GM18907 (cell line): ENCODE results near the gene INAFM2.

Source experiments
- ATAC-seq: cut with Tn5 transposase; IDR thresholded peaks from one replicate; pipeline ENCODE4 v1.9.1; 2021; ENCODE audit warnings: mild to moderate bottlenecking, moderate library complexity; ENCODE audit not compliant: unreplicated experiment

INAFM2 gene

DNA sequence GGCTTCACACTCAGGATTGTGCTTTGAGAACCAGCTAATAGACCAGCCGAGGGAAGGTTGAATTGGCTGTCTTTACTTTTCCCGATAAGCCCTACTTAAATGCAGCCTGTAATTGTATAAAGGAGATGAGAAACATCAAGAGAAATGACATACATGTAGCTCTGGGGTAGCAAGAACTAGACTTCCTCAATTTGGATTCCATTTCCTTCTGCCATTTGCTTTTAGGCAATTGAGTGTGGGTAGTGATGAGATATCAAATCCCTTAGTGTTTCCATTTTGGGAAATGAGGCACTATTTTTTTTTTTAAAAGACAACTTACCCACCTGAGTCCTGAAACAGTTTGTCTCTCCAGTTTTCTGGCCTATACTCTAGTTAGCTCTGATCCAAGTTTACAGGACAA is 2.2 kb downstream of the INAFM2 start:
- ATAC-seq: no peak

DNA sequence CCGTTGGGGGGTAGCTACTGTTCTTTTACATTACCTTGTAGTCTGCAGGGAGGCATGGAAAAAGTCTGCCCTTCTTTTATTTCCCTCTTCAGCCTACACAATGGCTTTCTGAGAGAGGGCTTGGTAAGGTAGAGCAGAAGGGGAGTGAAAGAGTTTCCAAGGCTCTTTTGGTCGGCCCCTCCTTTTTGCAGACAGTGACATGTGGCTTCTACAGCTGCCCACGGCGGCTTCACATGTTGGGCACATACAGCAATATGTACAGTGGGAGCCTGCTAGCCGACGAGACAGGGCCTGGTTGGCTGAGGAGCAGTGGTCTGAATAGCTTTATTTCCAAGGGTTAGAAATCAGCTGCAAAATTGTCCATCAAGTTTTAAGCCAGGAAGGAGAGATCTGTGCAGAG is 4.0 kb downstream of the INAFM2 start:
- no peak for ATAC-seq

DNA sequence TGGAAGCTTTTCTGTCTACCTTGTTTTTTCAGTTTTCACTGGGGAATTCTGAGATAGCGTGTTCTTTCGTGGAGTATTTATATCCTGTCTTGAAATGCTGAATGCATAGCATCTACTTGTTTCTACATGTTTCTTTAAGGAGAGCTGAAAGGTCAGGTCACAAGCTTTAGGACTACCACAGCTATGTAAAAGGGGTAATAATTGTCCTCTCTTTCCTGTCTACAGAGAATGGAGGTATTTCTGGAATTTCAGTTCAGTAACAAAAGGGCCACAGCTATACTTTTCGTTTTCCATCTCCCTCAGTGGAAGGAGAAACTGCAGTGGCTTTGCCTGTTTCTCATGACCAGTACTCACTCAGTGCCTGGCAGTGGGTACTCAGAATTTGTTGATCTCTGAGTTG is 4.7 kb downstream of the INAFM2 start:
- no peak for ATAC-seq

DNA sequence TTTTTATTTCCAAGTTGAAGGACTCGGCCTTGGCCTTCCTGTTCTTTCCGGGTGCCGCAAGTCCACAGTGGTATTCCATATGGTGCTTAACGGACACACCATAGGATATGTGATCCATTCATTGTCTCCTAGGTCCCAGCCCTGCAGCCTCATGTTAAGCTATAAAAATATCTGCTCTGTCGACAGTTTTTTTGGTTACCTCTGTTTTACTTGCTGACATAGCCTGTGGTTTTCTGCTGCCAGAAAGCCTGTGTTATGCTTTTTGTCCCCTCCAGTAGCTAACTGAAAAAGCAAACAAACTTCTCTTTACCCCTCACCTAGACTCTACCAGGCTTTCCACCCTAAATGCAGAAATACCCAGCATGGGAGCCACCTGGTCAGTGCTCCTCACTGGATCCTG is 5.3 kb downstream of the INAFM2 start:
- ATAC-seq: no peak

DNA sequence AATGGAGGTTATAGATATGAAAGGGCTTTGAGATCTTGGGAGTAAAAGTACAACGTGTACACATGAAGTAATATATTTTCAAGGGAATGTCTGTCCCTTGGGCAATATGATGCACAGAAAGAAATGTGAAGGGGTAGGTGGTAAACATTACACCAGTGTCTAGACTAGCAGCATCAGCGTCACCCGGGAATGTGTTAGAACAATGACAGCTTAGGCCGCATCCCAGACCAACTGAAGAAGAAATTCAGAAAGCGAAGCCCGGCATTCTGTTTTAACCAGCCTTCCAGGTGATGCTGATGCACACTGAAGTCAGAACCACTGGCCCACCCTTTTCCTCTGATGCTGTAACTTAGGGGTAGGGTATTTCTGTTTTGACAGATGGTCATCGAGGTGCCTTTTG is 6.3 kb downstream of the INAFM2 start:
- ATAC-seq: no peak

DNA sequence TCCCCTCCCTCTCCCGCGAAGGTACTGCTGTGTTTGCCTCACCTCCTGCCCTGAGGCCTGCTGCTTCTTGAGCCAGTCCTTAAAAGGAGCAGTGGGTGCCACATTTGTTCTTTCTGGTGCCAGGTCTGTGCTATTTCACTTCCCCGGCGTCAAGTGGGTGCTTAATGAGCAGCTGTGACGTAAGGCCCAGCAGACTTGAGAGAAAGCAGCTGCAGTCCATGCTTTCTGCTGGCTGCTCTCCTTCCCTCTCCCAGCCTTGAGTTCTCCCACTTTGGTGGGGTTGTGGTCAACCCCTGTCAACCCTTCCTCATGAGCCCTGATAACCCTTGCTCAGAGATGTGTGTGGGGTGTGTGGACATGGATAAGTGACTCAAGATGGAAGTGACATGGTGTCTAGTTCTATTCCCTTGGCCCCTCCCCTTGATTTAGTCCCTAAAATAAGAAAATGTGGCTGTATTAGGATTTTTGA is 6.9 kb downstream of the INAFM2 start:
- no peak for ATAC-seq

DNA sequence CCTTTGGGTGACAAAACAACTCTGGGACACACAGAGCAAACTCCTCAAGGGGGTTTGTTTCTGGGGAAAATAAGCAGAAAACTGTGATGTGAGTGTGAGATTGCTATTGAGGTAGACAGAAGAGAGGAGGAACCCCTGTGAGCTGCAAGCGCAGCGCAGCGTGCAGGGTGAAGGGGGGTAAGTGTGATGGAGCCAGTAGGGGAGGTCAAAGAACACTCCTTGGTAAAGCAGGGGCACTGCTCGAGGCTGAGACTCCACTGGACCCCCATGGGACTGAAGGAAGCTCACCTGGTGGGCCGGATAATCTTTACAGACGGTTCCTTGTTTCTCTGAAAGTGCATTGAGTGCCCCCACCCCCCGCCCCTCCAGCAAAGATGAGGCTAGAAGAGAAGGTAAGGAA is 7.5 kb downstream of the INAFM2 start:
- ATAC-seq: no peak

DNA sequence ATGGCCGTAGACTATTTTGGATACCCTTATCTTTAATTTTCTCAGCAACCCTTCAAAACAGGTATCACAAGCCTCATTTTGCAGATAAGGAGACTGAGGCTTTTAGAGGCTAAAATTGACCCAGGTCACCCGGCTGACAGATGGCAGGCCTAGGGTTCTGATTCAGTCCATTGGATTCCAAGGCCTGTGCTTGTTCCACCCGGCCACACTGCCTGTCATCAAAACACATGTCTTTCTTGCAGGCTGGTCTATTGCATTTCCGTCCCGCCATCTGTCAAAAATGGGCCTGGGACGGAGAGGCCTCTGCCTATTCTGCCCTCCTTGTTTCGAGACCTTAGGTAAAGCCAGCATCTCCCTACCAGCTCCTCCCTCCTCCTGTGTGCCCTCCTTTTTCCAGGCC is 8.1 kb downstream of the INAFM2 start:
- no peak for ATAC-seq

DNA sequence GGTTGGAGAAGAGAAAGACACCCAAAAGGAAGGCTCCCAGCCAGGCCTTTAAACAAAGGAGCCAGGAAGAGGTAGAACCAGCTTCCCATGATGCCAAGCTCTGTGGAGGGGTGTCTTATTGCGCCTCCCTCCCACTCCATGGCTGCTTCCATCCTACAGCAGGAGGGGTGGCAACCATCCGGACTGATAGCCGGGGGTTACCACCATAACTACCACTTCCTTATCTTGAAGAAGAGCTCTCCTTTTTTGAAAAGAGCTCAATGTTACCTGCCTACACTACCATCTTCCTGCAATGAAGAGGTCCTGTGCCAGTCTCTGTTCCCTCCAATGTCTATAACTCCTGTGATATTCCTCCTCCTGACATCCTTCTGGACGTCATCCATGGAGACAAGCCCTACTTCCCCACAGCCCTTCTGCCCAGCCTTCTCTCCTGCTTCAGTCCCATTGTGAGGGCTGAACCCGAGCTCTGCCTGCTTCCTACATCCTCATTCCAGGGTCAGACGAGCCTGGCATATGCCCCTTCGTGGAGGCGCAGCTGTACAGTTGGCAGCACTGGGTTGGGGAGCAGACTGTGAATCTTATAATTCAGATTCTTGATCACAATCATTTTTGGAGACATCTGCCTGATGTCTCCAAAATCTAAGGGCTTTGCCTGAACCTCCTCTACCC is 8.8 kb downstream of the INAFM2 start:
- ATAC-seq: no peak

DNA sequence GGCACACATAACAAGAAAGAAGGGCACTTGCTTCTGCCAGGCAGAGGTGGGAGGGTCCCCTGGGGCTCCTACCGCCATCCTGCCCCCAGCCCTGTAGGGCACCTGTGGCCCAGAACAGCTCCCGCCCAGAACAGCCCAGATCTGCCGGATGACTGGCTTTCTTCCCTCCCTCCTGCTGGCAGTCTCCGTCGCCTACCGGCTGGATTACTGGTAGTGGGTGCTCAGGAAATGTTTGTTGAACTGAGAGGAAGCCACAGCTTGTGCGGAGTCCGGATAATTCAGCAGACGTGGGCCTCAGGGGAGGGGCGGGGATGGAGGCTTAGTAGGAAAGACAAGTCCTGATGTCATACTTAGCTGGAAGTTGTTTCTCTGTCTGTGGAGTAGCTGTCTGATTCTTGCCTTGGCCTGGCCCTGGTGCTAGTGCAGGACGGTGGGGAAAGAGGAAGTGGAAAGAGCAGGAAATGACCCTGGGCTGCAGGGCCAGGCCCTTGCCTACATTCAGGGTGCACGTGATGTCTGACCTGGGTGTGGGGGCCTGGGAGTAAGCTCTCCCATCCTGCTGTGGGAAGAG is 10.5 kb downstream of the INAFM2 start:
- ATAC-seq: no peak

DNA sequence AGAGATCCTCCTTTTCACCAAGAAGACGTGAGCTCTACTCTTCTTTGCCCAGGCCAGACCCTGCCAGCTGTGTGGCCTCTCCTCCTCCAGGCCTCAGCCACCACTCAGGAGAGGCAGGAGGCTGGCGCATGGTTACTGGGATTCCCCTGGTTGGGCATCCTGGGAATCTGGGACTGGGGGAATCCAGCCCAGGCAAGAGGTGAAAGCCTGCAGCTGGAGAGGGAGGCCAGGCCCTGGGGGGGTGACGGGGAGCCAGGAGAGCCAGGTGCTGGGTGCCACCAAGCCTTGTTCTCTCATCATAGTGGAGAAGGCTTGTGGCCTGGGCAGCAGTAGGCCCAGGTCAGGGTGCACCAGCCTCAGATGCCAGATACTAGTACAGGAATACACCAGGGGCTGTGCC is 11.0 kb downstream of the INAFM2 start:
- no peak for ATAC-seq

DNA sequence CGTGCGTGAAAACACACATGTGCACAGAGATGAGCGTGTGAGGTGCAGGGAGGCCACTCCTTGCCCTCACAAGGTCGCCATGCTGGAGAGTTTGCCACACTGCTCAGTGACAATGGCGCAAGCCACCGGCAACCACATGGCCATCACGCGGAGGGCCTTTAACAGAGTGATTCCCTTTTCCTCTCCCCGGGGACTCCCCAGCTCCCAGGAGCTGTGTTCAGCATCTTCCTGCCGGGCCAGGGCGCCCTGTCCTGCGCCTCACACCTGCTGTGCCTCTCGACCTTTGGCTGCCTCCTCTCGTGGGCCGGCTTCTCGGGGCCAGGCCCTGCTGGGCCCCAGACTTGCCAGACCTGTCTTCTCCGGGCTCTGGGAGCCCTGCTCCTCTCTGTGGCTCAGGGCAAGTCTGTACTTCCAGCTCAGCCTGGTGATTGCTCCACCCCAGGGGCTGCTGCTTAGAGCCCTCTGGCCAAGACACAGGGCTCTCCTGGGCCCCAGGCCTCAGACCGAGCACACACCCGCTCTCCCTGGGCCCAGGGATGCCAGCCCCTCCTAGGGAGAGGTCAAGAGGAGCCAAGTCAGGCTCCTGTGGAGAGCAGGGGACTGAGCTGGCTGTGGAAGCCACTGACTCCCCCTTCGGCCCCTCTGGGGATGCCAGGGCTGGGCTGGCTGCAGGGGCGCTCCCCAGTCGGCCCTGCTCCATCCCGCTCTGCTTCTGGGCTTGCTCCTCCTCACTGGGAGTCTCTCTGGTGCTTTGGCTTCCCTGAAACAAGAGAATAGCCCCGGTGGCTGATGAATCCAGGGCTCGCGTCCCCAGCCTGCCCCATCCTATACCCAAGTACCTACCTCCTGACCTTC is 11.7 kb downstream of the INAFM2 start:
- no peak for ATAC-seq

DNA sequence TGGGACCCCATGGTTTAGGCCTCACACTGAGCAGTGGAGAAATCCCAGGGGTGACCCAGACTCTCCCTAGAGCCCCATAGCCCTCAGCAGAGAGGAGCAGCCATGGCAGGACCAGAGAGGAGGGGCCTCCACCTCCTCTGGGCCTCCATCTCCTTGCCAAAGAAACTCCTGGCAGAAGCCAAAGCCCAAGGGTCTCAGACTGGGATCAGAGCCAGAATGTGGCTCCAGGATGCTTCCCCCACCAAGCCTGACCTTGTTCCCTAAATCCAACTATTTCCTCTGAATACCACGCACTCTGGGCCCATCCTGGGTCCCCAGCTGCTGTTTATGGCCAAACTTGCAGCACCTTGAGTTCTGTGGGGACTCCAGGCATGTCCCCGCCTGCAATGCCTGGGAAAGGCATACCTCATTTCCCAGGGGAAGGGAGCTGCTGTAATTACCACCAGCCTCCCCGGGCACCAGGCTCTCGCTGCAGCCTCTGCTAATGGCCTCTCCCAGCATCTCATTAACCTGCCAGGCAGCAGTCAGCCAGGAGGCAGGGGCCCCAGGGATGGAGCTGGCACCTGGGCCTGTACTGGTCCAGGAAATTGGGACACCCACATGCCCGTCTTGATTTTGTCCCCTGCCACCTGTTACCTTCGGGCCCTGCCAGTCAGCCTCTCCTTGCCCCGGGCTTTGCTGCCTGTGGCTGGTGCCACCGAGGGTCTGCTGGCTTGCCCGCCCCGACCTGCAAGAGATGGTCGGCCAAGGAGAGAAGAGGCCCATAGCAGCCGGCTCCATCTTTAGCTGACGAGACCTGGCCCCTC is 12.6 kb downstream of the INAFM2 start:
- ATAC-seq: no peak

DNA sequence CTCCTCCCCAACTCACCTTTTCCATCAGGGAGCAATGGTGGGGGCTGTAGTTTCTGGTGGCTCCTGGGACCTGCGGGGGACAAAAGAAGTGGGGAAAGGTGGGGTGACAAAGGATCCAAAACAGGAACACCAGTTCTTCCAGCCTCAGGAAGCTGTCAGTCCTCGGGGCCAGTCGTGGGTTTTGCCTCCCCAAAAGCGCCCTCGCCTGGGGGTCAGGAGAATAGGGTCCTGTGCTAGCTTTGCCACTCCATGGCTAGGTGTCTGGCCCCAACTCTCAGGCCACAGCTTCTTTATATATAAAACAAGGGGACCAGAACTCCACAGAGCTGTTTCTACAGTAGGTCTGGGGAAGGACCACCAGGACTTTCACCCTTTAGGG is 13.2 kb downstream of the INAFM2 start:
- ATAC-seq: no peak

DNA sequence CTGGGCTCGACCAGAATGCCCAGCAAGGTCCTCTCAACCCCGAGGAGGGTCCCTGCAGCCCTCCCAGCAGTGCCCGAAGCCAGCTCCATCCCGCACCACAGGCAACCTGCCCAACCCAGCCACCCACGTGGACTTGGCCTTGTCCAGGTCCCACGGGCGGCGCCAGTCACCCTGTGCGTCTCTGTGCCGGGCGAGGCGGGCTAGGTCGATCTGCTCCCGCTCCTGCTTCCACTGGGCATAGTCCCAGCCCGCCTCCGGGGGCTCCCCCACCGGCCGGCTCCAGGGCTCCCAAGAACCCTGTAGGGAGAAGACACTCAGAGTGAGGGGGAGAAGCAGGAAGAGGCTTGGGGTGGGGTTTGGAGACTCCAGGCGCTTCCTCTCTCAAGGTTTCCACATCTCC is 14.1 kb downstream of the INAFM2 start:
- no peak for ATAC-seq

DNA sequence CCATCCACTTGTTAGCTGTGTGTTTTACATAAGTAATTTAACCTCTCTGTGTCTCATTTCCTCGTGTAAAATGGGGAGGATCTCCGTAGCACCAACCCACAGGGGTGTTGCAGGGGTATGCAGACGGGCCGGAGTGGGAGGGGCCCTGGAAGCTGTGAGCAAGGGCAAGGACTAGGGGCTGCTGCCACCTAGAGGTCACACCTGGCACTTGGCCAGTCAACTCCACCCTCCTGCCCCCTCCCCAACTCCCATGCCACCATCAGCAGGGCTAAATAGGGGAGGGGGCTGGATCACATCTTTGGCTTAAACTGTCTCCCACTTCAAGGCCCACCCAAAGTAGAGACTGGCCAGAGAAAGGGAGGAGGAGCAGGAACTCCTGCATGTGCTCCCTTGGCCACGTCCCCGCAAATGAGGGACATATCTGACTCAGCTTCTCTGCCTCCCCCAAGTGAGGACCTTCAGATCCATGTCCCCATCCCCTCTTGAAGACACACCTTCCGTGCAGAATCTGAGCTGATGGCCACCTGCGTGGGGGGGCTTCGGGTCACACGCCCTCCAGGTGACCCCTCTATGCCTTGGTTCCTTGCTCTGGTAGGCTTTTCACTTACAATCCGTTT is 14.7 kb downstream of the INAFM2 start:
- peak; percentile 61 for ATAC-seq

DNA sequence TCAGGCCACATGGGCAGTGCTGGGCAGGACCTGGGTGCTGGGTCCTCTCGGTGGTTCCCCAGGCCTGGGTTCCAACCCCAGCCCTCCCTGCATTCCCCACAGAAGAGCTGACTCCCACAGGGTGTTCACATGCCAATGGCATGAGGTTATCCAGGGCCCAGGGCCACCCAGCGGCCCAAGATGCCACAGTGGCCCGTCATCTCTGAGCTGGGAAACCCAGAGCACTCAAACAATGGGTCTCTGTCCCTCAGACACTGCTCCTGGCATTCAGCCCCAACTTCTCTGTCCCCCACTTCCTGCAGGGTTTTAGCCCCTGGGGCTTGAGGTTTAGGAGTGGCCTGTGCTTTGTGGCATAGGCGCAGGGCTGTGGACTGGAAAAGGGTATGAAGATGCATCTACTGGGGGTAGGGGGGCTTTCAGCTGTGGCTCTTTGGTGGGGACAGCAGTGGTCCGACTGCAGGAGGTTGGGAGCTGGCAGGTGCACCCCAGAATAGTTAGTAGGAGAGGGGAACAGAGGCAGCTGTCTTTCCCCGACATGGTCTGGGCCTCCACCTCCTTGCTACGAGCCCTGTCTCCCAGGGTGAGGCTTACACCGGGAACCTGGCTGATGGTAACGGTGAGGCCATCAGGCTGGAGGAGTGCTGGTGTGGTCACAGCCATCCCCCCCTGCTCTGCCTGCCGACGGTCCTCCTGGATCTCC is 15.6 kb downstream of the INAFM2 start:
- ATAC-seq: no peak

DNA sequence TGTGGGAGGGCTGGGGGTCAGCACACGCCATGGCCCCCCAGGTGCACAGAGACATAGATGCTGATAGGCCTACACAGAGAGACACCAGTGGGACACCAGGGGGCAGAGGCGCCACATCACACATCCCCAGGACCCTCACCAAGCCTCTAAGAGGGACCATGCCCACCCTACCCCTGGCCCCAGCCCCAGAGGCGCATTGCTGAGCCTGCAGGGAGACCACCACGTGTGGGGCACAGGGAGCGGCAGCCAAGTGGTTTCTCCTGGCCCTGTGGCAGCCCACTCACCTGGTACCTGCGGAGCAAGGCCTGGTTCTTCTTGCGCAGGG is 16.1 kb downstream of the INAFM2 start:
- ATAC-seq: no peak

DNA sequence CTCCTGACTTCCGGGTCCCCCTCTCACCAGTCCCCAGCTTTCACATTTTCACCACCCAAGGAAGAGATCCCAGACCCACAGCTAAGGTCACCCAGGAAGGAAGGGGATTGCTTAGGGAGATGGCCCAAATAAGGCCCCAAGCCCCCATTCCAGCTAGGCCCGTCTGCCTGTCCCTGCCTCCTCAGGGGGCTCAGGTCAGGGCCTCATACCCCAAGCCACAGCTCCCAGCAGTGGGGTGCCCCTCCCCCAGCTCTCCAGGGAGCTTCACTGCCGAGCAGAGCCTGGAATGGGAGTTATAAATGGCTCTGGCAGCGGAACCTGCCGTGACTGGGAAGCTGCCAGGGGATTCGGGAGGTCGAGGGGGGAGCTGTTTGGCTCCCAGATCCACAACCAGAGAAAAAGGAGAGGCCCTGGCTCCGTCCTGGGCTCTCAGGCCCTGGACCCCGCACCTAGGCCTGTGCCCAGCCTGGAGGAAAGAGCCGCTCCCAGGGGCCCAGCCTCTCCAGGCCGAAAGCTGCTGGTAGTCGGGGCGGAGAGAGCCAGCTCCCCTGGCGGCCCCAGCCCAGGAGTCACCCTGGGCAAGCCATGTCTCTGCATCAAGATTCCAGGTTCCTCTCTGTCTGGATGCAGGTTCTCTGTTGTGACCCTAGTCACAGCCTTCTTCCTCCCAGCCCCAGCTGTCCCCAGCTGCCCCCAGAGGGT is 16.7 kb downstream of the INAFM2 start:
- ATAC-seq: no peak
